CD4-positive, alpha-beta T cell (primary cell): Measurements from ENCODE around the gene CAB39L. TPM values are rescaled to one million over a fixed set of nuclear protein-coding genes. Genes with fewer than 3 reads are reported as not detected.

Experiments used
- ATAC-seq: fragments of 200-7000 bp; cut with Tn5 transposase; one replicate; pipeline ENCODE4 v1.10.0; 2022; ENCODE audit warnings: mild to moderate bottlenecking; ENCODE audit not compliant: poor library complexity
- CTCF ChIA-PET: fragments of 350-600 bp; sonication (Branson Sonifier 250); formaldehyde crosslinking; loops from one replicate; lab custom pipeline; 2021; ENCODE audit warnings: antibody characterized with exemption, inconsistent platforms; lab: Charles Lee
- POLR2A ChIA-PET: fragments of 350-600 bp; sonication (Branson Sonifier 250); formaldehyde crosslinking; loops from one replicate; lab custom pipeline; 2021; ENCODE audit warnings: antibody characterized with exemption, inconsistent platforms; lab: Charles Lee
- DNase-seq, 14 experiments: peaks; one replicate each; pipeline ENCODE4 v3.0.0-alpha.2; 2013 to 2020; ENCODE audit warnings: mixed read lengths in 2 of 14
- H3K27ac ChIP-seq, 2 donors: one replicate each; pipeline versions ENCODE4 v1.5.1 to v1.7.0; 2013; ENCODE audit warnings: low read length in 2 of 2, low read depth in 1 of 2, mild to moderate bottlenecking in 1 of 2
- H3K27me3 ChIP-seq, 2 experiments: 1 replicate in 1 of 2; 2 replicates in 1 of 2; pipeline versions ENCODE4 v1.6.1 to v1.7.0; 2013; ENCODE audit warnings: low read length in 2 of 2, control low read depth in 1 of 2, mild to moderate bottlenecking in 1 of 2, moderate library complexity in 1 of 2; ENCODE audit not compliant: insufficient read depth in 2 of 2, control insufficient read depth in 1 of 2
- H3K36me3 ChIP-seq: one replicate; pipeline ENCODE4 v1.6.1; 2013; ENCODE audit warnings: low read length, control low read depth; ENCODE audit not compliant: insufficient read depth
- H3K4me1 ChIP-seq: one replicate; pipeline ENCODE4 v1.6.1; 2013; ENCODE audit warnings: low read length, control low read depth; ENCODE audit not compliant: insufficient read depth
- H3K4me3 ChIP-seq: one replicate; pipeline ENCODE4 v1.5.1; 2013; ENCODE audit warnings: mild to moderate bottlenecking, low read length, moderate library complexity
- H3K9me3 ChIP-seq, 2 experiments: 1 replicate in 1 of 2; 2 replicates in 1 of 2; pipeline versions ENCODE4 v1.6.1 to v1.7.0; 2013; ENCODE audit warnings: low read length in 2 of 2, mild to moderate bottlenecking in 2 of 2, control low read depth in 1 of 2, moderate library complexity in 1 of 2; ENCODE audit not compliant: control insufficient read depth in 1 of 2, insufficient read depth in 1 of 2
- H3K27ac Mint-ChIP-seq: one replicate; pipeline ENCODE4 v1.8.0; 2020; ENCODE audit warnings: mixed read lengths
- H3K27me3 Mint-ChIP-seq: one replicate; pipeline ENCODE4 v1.8.0; 2021; ENCODE audit warnings: mixed read lengths
- H3K36me3 Mint-ChIP-seq: one replicate; pipeline ENCODE4 v1.8.0; 2021; ENCODE audit warnings: low read depth, mixed read lengths
- H3K4me1 Mint-ChIP-seq: one replicate; pipeline ENCODE4 v1.8.0; 2021; ENCODE audit warnings: low read depth, mixed read lengths
- H3K4me3 Mint-ChIP-seq: one replicate; pipeline ENCODE4 v1.8.0; 2020; ENCODE audit warnings: mild to moderate bottlenecking, mixed read lengths
- H3K9me3 Mint-ChIP-seq: one replicate; pipeline ENCODE4 v1.8.0; 2020; ENCODE audit warnings: mixed read lengths
- intact Hi-C, 2 experiments: fragments of 100-400 bp; cut with DNase I in 1 of 2; cut with micrococcal nuclease in 1 of 2; formaldehyde crosslinking; loops; one replicate each; pipeline versions ENCODE4 v1.15.1 to v1.9.0; 2023 to 2025; cut with DNase I, micrococcal nuclease
- total RNA-seq, 174 experiments: library from RNA in 2 of 174; stranded (reverse) in 2 of 174; gene quantifications; one replicate each; pipeline ENCODE4 v1.2.3 and lab custom pipeline; 2021 to 2026
- TF ChIP-seq, protein P1 (sequence below): fragments of 200-600 bp; IDR thresholded peaks from one replicate; pipeline ENCODE4 v1.8.0; 2022; ENCODE audit warnings: antibody characterized with exemption, mild to moderate bottlenecking

The CAB39L gene
- total RNA-seq, 2 experiments from 2014 or later, result 1.9 to 2.5 TPM

DNA sequence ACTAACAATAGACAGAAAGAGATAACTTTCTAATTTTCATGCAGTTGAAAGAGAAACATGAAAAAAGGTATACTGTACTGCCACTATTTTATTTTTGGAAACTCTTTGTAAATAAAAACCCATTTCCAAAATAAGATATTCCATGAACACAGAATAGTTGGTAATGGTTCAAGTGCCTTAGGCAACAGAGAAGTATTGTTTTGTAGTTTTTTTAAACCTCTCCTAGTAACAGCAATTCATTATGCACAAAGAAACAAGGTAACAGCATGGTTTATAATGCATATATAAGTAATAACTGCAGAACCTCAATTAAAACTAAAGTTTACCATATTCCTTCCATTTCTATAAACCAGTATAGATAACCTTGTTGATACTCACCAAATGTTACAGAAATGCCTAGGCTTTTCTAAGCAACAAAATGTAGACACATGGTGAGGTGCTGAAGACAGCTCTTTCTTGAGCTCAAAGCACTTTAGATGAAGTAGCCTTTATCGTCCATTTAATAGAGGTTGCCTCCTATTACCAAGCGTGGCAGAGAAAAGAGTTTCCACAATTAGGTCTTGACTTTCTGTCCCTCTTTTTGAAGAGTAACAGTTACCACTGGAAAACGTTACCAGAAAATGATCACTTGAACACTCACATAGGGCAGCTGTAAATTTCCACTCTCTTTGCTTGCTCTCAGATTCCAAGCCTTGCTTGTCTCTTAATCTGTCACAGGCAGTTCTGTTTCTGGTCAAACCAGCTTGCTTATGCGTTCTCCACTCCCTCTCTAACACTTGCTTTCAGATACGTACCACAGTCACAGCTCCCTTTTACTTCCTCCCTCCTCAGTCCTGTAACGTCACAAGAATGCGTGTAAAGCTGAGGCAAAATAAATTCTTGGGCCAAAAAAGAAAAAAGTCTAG lies 42.9 kb downstream of the CAB39L start:
- ChIA-PET POLR2A (interaction anchor here (1.3 to 1.6 kb wide), 2 partner anchors 42 to 43 kb away, joined by 3 to 5 read pairs; partner anchors contain the start of genes CAB39L and SETDB2), CTCF (no interaction called here)
- peaks cover 8% of the 10 kb centered on the region for H3K9me3 Mint-ChIP-seq
- H3K36me3 Mint-ChIP-seq, result peaks cover 27% of the 10 kb centered on the region
- Histone ChIP-seq H3K27me3 (no peaks in the 10 kb centered on the region), H3K4me3 (no peak overlapping the region), H3K9me3 (peaks cover 1 to 17% of the 10 kb centered on the region in 2 experiments), H3K4me1 (no peaks in the 10 kb centered on the region), H3K36me3 (no peaks in the 10 kb centered on the region), H3K27ac (no peak overlapping the region)
- DNase-seq (peak in 1 of 14 experiments; percentile 4), ATAC-seq (no peak)
- H3K27ac Mint-ChIP-seq, result no peak overlapping the region
- no peak overlapping the region for H3K4me3 Mint-ChIP-seq
- H3K4me1 Mint-ChIP-seq, result no peaks in the 10 kb centered on the region
- TF ChIP-seq, protein P1, sequence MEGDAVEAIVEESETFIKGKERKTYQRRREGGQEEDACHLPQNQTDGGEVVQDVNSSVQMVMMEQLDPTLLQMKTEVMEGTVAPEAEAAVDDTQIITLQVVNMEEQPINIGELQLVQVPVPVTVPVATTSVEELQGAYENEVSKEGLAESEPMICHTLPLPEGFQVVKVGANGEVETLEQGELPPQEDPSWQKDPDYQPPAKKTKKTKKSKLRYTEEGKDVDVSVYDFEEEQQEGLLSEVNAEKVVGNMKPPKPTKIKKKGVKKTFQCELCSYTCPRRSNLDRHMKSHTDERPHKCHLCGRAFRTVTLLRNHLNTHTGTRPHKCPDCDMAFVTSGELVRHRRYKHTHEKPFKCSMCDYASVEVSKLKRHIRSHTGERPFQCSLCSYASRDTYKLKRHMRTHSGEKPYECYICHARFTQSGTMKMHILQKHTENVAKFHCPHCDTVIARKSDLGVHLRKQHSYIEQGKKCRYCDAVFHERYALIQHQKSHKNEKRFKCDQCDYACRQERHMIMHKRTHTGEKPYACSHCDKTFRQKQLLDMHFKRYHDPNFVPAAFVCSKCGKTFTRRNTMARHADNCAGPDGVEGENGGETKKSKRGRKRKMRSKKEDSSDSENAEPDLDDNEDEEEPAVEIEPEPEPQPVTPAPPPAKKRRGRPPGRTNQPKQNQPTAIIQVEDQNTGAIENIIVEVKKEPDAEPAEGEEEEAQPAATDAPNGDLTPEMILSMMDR, result no peak
- no peaks in the 10 kb centered on the region for H3K27me3 Mint-ChIP-seq
- intact Hi-C loops, result no loop called here

DNA sequence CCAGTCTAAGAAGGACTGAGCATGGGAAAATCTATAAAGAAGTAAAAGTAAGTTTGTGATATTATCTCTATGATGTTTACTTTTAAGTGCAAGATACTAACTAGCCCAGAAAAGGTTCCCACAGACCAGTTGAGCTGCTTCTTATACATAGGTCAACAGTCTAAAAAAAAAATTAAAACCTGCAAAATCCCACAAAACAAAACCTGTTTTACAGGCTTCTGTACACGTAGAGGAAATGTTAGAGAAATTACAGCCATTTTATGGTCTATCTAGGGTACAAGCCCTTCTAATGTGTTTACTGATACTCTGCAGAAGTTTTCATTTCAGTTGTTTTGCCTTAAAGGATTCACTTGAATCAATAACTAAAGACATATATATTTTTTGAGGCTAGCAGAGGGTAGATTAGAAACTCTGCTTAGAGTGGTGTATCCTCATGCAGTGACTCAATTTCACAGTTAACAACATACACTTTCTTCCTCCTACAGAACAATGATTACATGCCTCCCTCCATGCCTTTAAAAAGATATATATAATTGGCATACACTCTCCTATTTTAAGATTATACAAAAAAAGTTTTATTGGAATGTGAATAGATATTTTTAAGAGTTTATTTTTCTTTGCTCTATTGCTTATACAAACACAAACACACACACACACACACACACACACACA lies 43.9 kb downstream of the CAB39L start:
- intact Hi-C loops, result no loop called here
- POLR2A ChIA-PET, result no interaction called here
- TF ChIP-seq, protein P1, result no peak
- H3K4me3 ChIP-seq, result no peak overlapping the region
- no peaks in the 10 kb centered on the region for H3K4me1 ChIP-seq
- Mint-ChIP-seq H3K9me3 (peaks cover 7% of the 10 kb centered on the region), H3K4me3 (no peak overlapping the region), H3K36me3 (peaks cover 18% of the 10 kb centered on the region), H3K4me1 (no peaks in the 10 kb centered on the region), H3K27ac (no peak overlapping the region), H3K27me3 (no peaks in the 10 kb centered on the region)
- H3K27me3 ChIP-seq, result no peaks in the 10 kb centered on the region
- H3K27ac ChIP-seq, result no peak overlapping the region
- peaks cover 0 to 12% of the 10 kb centered on the region in 2 experiments for H3K9me3 ChIP-seq
- CTCF ChIA-PET, result no interaction called here
- DNase-seq (no peak), ATAC-seq (no peak)
- H3K36me3 ChIP-seq, result no peaks in the 10 kb centered on the region

DNA sequence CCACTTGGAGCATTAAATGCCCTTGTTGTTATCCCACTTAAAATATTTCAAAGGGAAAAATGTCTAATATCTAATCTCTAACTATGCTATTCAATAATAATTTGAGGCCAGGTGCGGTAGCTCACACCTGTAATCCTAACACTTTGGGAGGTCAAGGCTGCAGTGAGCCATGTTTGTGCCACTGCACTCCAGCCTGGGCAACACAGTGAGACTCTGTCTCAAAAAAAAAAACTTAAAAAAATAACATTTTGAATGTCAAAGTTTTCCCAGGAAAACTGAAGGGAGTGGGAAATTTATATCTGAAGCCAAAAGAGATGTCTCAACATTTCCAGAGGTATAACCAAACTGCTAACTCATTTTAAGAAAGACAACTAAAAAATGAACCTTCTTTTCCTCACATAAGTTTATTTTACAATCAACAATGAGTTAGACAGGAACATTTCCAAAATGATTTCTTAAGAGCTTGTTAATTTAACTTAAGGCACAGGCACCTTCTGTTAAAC lies 47.9 kb downstream of the CAB39L start:
- no peak for DNase-seq
- H3K27ac Mint-ChIP-seq, result no peak overlapping the region
- ChIA-PET POLR2A (no interaction called here), CTCF (no interaction called here)
- no peak overlapping the region for H3K4me3 Mint-ChIP-seq
- H3K36me3 Mint-ChIP-seq, result no peaks in the 10 kb centered on the region
- Histone ChIP-seq H3K27me3 (no peaks in the 10 kb centered on the region), H3K27ac (no peak overlapping the region), H3K4me1 (no peaks in the 10 kb centered on the region), H3K4me3 (no peak overlapping the region), H3K9me3 (no peaks in the 10 kb centered on the region), H3K36me3 (no peaks in the 10 kb centered on the region)
- no peaks in the 10 kb centered on the region for H3K27me3 Mint-ChIP-seq
- TF ChIP-seq, protein P1, result no peak
- intact Hi-C loops, result no loop called here
- no peaks in the 10 kb centered on the region for H3K9me3 Mint-ChIP-seq
- ATAC-seq, result no peak
- no peaks in the 10 kb centered on the region for H3K4me1 Mint-ChIP-seq
